ENCODE results near the gene ZC3HAV1L. TPM values are rescaled to one million over a fixed set of nuclear protein-coding genes. Genes with fewer than 3 reads are reported as not detected.

ZC3HAV1L gene
- total and polyA plus RNA-seq, 2 of the 8 experiments (the other 6 are each of a cell fraction or from before 2014, with no cell fraction given), result 5.2 to 7.0 TPM

GRCh38 chr7:139049111-139049510 lies 13.3 kb upstream of the ZC3HAV1L start:
- Histone ChIP-seq H3K23ac (ENCODE audit: insufficient read length) (no peak overlapping the region), H2BK20ac (ENCODE audit: low read length) (no peak overlapping the region), H2AK5ac (ENCODE audit: low read depth, low read length) (no peak overlapping the region), H3K4me1 (replicated peaks in 1 of 4; ENCODE audit: control insufficient read depth in 3 of 4, insufficient read depth in 4 of 4, low read length in 3 of 4) (no peaks in the 10 kb centered on the region; a peak in 1 of 7 replicates), H3K27me3 (replicated peaks in 1 of 4; ENCODE audit: control insufficient read depth in 3 of 4, extremely low read depth in 1 of 4, insufficient read depth in 3 of 4, low read length in 3 of 4) (no peaks in the 10 kb centered on the region), H3K4me2 (ENCODE audit: insufficient read depth in 1 of 2, low read depth in 2 of 2, low read length in 2 of 2) (no peak overlapping the region), H3K4ac (replicated peaks; ENCODE audit: insufficient read length, low read depth, low read length) (no peak overlapping the region), H3K9me3 (ENCODE audit: insufficient read depth in 2 of 2, low read depth in 1 of 2, low read length in 1 of 2) (no peaks in the 10 kb centered on the region), H2BK12ac (ENCODE audit: low read depth, low read length) (no peak overlapping the region), H3K18ac (ENCODE audit: extremely low read depth, low read length) (no peak overlapping the region), H4K20me1 (replicated peaks in 1 of 2; ENCODE audit: control insufficient read depth in 1 of 2, insufficient read depth in 2 of 2, low read length in 2 of 2) (no peaks in the 10 kb centered on the region), H2BK15ac (ENCODE audit: low read length) (no peak overlapping the region), H2AFZ (ENCODE audit: low read length) (no peak overlapping the region), H2BK5ac (ENCODE audit: low read depth, low read length) (no peak overlapping the region), H4K8ac (ENCODE audit: extremely low read depth, insufficient read depth, low read length) (no peak overlapping the region), H2BK120ac (replicated peaks; ENCODE audit: low read depth, low read length) (no peak overlapping the region), H3K27ac (ENCODE audit: low read depth, low read length) (no peak overlapping the region), H3K79me1 (ENCODE audit: low read depth, low read length) (no peaks in the 10 kb centered on the region), H3K14ac (ENCODE audit: insufficient read length) (no peak overlapping the region), H3K4me3 (ENCODE audit: extremely low read depth in 1 of 4, insufficient read depth in 2 of 4, low read depth in 3 of 4, low read length in 4 of 4) (no peak overlapping the region), H3K23me2 (ENCODE audit: low read depth, low read length) (no peaks in the 10 kb centered on the region), H3K79me2 (ENCODE audit: control insufficient read depth in 1 of 2, insufficient read depth in 2 of 2, low read length in 2 of 2) (no peaks in the 10 kb centered on the region), H3K9ac (replicated peaks in 1 of 4; ENCODE audit: extremely low read depth in 1 of 4, low read depth in 3 of 4, low read length in 3 of 4) (no peak overlapping the region), H3K36me3 (ENCODE audit: control insufficient read depth in 2 of 4, insufficient read depth in 4 of 4, low read length in 3 of 4) (peaks cover 0 to 21% (median 6%) of the 10 kb centered on the region in 4 experiments; a peak in 4 of 8 replicates), H4K91ac (replicated peaks; ENCODE audit: insufficient read length, low read length) (no peak overlapping the region), H4K5ac (ENCODE audit: insufficient read length, low read depth, low read length) (no peak overlapping the region), H3K56ac (replicated peaks; ENCODE audit: insufficient read length, low read depth, low read length) (no peak overlapping the region)
- no peak for TF ChIP-seq NANOG (IDR thresholded peaks at IDR 0.05; ENCODE audit: insufficient read depth, low read depth, low read length, poor library complexity, severe bottlenecking)
- no peak for TF ChIP-seq YY1 (IDR thresholded peaks at IDR 0.05; ENCODE audit: low read depth, low read length)
- TF ChIP-seq ZNF274 (IDR thresholded peaks at IDR 0.05; ENCODE audit: borderline replicate concordance, extremely low read depth, low read length), result no peak
- TF ChIP-seq SAP30 (IDR thresholded peaks at IDR 0.05; ENCODE audit: insufficient read depth, insufficient replicate concordance, low read length), result no peak
- WGBS, 2 experiments (ENCODE audit: extremely low coverage in 1 of 2, insufficient coverage in 1 of 2, insufficient read length in 1 of 2, insufficient replicate concordance in 2 of 2, low coverage in 1 of 2, low lambda C conversion rate in 2 of 2, missing lambda C conversion rate in 1 of 2), result 75% methylated on average over 6 of the region's 7 CpGs; no CpG with 5 or more reads in 1 of the 2 experiments
- FAIRE-seq (no peak), DNase-seq (ENCODE audit: low read depth in 1 of 2, low spot score in 2 of 2) (no peak)
- CTCF ChIA-PET (ENCODE audit: partially characterized antibody), result interaction anchor here (1.0 kb wide), 1 partner anchor 10 kb away, joined by 3 read pairs; no protein-coding TSS in a partner anchor
- POLR2A ChIA-PET (ENCODE audit: partially characterized antibody), result no interaction called here
